IMR-90 (cell line): ENCODE results near the gene PHF3. TPM values are rescaled to one million over a fixed set of nuclear protein-coding genes. Genes with fewer than 3 reads are reported as not detected.

Experiments
- ATAC-seq: fragments of 200-7000 bp; cut with Tn5 transposase; 2 replicates; pipeline ENCODE4 v1.9.1; 2020; ENCODE audit warnings: low read depth, mild to moderate bottlenecking, moderate library complexity
- BruUV-seq: library from RNA; stranded (reverse); fragments of 400-500 nt; replicated peaks from 2 replicates; lab custom pipeline; 2021; lab: Mats Ljungman, UMichigan
- CTCF ChIA-PET: fragments of 300-600 bp; formaldehyde crosslinking; extraction: SDS; loops from one replicate; lab custom pipeline; 2021; ENCODE audit warnings: antibody characterized with exemption; lab: Yijun Ruan, JAX
- POLR2A ChIA-PET: fragments of 300-600 bp; sonication (Branson Sonifier 250); formaldehyde crosslinking; loops from one replicate; lab custom pipeline; 2022; ENCODE audit warnings: antibody characterized with exemption; ENCODE audit not compliant: unreplicated experiment; lab: Charles Lee
- DNase-seq: peaks from one replicate; pipeline ENCODE4 v3.0.0; 2013
- H2AFZ ChIP-seq: replicated peaks from 2 replicates; pipeline ENCODE3; 2013; ENCODE audit warnings: low read length, mild to moderate bottlenecking; ENCODE audit not compliant: poor library complexity
- H2AK5ac ChIP-seq: 2 replicates; pipeline ENCODE4 v1.6.1; 2013; ENCODE audit warnings: low read depth, low read length, inconsistent platforms
- H2AK9ac ChIP-seq: replicated peaks from 2 replicates; pipeline ENCODE3; 2013; ENCODE audit warnings: mild to moderate bottlenecking, low read depth, low read length, moderate library complexity; ENCODE audit not compliant: poor library complexity
- H2BK120ac ChIP-seq: 2 replicates; pipeline ENCODE4 v1.6.1; 2013; ENCODE audit warnings: low read depth, low read length, inconsistent platforms
- H2BK15ac ChIP-seq: 3 replicates; pipeline ENCODE4 v1.6.1; 2013; ENCODE audit warnings: low read depth, low read length, inconsistent platforms
- H2BK20ac ChIP-seq: 2 replicates; pipeline ENCODE4 v1.6.1; 2013; ENCODE audit warnings: low read depth, mild to moderate bottlenecking, inconsistent platforms, low read length, moderate library complexity
- H2BK5ac ChIP-seq: 2 replicates; pipeline ENCODE4 v1.6.1; 2013; ENCODE audit warnings: mild to moderate bottlenecking, low read depth, low read length, inconsistent platforms; ENCODE audit not compliant: poor library complexity, severe bottlenecking
- H3K14ac ChIP-seq: replicated peaks from 2 replicates; pipeline ENCODE4 v1.6.1; 2013; ENCODE audit warnings: low read depth, low read length, inconsistent platforms
- H3K18ac ChIP-seq: 2 replicates; pipeline ENCODE4 v1.6.1; 2013; ENCODE audit warnings: low read depth, low read length, control low read depth
- H3K23ac ChIP-seq: 2 replicates; pipeline ENCODE4 v1.6.1; 2013; ENCODE audit warnings: low read depth, low read length, inconsistent platforms
- H3K27ac ChIP-seq: 2 replicates; pipeline ENCODE4 v1.5.1; 2013; ENCODE audit warnings: mild to moderate bottlenecking, control low read depth, low read length; ENCODE audit not compliant: insufficient read depth
- H3K27me3 ChIP-seq: 2 replicates; pipeline ENCODE4 v1.6.1; 2013; ENCODE audit warnings: low read length; ENCODE audit not compliant: control insufficient read depth, insufficient read depth
- H3K36me3 ChIP-seq: 2 replicates; pipeline ENCODE4 v1.6.1; 2013; ENCODE audit warnings: low read length, mixed read lengths; ENCODE audit not compliant: control insufficient read depth, insufficient read depth
- H3K4ac ChIP-seq: 2 replicates; pipeline ENCODE4 v1.6.1; 2013; ENCODE audit warnings: low read depth, low read length, inconsistent platforms
- H3K4me1 ChIP-seq: 2 replicates; pipeline ENCODE4 v1.6.1; 2013; ENCODE audit warnings: low read length, mixed read lengths; ENCODE audit not compliant: control insufficient read depth, insufficient read depth
- H3K4me2 ChIP-seq: 2 replicates; pipeline ENCODE4 v1.6.1; 2013; ENCODE audit warnings: low read depth, mild to moderate bottlenecking, control low read depth, low read length, moderate library complexity
- H3K4me3 ChIP-seq: 2 replicates; pipeline ENCODE4 v1.5.1; 2013; ENCODE audit warnings: low read depth, mild to moderate bottlenecking, control low read depth, low read length, moderate library complexity; ENCODE audit not compliant: insufficient read depth
- H3K56ac ChIP-seq: 2 replicates; pipeline ENCODE4 v1.6.1; 2013; ENCODE audit warnings: low read length, inconsistent platforms; ENCODE audit not compliant: insufficient read depth; ENCODE audit errors: extremely low read depth
- H3K79me1 ChIP-seq, 2 experiments: 2 replicates each; pipeline ENCODE4 v1.6.1; 2013; ENCODE audit warnings: low read length in 2 of 2, inconsistent platforms in 1 of 2, low read depth in 1 of 2
- H3K9ac ChIP-seq: 2 replicates; pipeline ENCODE4 v1.6.1; 2013; ENCODE audit warnings: low read depth, low read length, control low read depth
- H3K9me1 ChIP-seq: 2 replicates; pipeline ENCODE4 v1.6.1; 2013; ENCODE audit warnings: low read length, inconsistent platforms; ENCODE audit not compliant: insufficient read depth
- H3K9me3 ChIP-seq: 2 replicates; pipeline ENCODE4 v1.6.1; 2013; ENCODE audit warnings: low read length; ENCODE audit not compliant: control insufficient read depth, insufficient read depth
- H4K20me1 ChIP-seq: 2 replicates; pipeline ENCODE4 v1.6.1; 2013; ENCODE audit warnings: low read length, inconsistent platforms; ENCODE audit not compliant: insufficient read depth
- H4K5ac ChIP-seq: 2 replicates; pipeline ENCODE4 v1.6.1; 2013; ENCODE audit warnings: mild to moderate bottlenecking, low read depth, low read length, control low read depth
- H4K8ac ChIP-seq, 2 experiments: 2 replicates each; pipeline ENCODE4 v1.6.1; 2013; ENCODE audit warnings: low read depth in 2 of 2, low read length in 2 of 2, control low read depth in 1 of 2, inconsistent platforms in 1 of 2
- H4K91ac ChIP-seq: 2 replicates; pipeline ENCODE4 v1.6.1; 2013; ENCODE audit warnings: low read depth, low read length, inconsistent platforms; ENCODE audit not compliant: insufficient read depth
- CEBPB ChIP-seq: IDR thresholded peaks from 2 replicates; pipeline ENCODE4 v1.6.1; 2012; ENCODE audit warnings: low read depth, low read length, improper control_type of control experiment
- CHD1 ChIP-seq: IDR thresholded peaks from 2 replicates; pipeline ENCODE4 v1.6.1; 2012; ENCODE audit warnings: low read depth, low read length, improper control_type of control experiment
- MAFK ChIP-seq: IDR thresholded peaks from 2 replicates; pipeline ENCODE4 v1.6.1; 2012; ENCODE audit warnings: low read depth, low read length, improper control_type of control experiment
- MAZ ChIP-seq: IDR thresholded peaks from 2 replicates; pipeline ENCODE4 v1.6.1; 2012; ENCODE audit warnings: low read depth, mild to moderate bottlenecking, low read length, improper control_type of control experiment, moderate library complexity, borderline replicate concordance
- MXI1 ChIP-seq: IDR thresholded peaks from 2 replicates; pipeline ENCODE4 v1.6.1; 2012; ENCODE audit warnings: low read depth, mild to moderate bottlenecking, low read length, moderate library complexity, borderline replicate concordance
- NFE2L2 ChIP-seq: fragments of 150-350 bp; IDR thresholded peaks from 2 replicates; pipeline ENCODE4 v1.6.1; 2016; ENCODE audit warnings: low read depth, mild to moderate bottlenecking, low read length
- POLR2A ChIP-seq: IDR thresholded peaks from 2 replicates; pipeline ENCODE4 v1.6.1; 2012; ENCODE audit warnings: mild to moderate bottlenecking, low read depth, low read length
- RAD21 ChIP-seq: IDR thresholded peaks from 2 replicates; pipeline ENCODE4 v1.6.1; 2012; ENCODE audit warnings: low read length, improper control_type of control experiment
- RCOR1 ChIP-seq: IDR thresholded peaks from 2 replicates; pipeline ENCODE4 v1.6.1; 2012; ENCODE audit warnings: mild to moderate bottlenecking, low read length, improper control_type of control experiment; ENCODE audit not compliant: insufficient replicate concordance
- RFX5 ChIP-seq: IDR thresholded peaks from 2 replicates; pipeline ENCODE4 v1.8.0; 2012; ENCODE audit warnings: low read depth, mild to moderate bottlenecking, low read length, moderate library complexity
- USF2 ChIP-seq: fragments of 150-350 bp; IDR thresholded peaks from 2 replicates; pipeline ENCODE4 v1.6.1; 2017; ENCODE audit warnings: mild to moderate bottlenecking, antibody characterized with exemption, low read length, low read depth
- dilution Hi-C: fragments of 300-500 bp; cut with HindIII; formaldehyde crosslinking; loops from one replicate; pipeline ENCODE4 v1.14.3; 2018; ENCODE audit warnings: low sequenced_read_pairs; ENCODE audit not compliant: unreplicated experiment
- in situ Hi-C: fragments of 300-500 bp; cut with MboI; formaldehyde crosslinking; loops from 3 replicates; pipeline ENCODE4 v1.14.3; 2019; ENCODE audit warnings: low sequenced_read_pairs, inconsistent platforms, mixed read lengths
- intact Hi-C: fragments of 100-400 bp; cut with micrococcal nuclease; formaldehyde crosslinking; loops from 2 replicates; pipeline ENCODE4 v1.10.0; 2022
- polyA plus RNA-seq, 3 experiments: library from polyadenylated mRNA; depleted of rRNA; stranded (reverse); fragments of >200 nt; gene quantifications; 2 replicates each; pipeline ENCODE4 v1.2.3, GENCODE V29; 2012; ENCODE audit warnings: low replicate concordance in 1 of 3
- total RNA-seq: library from RNA; depleted of rRNA; stranded (reverse); fragments of >200 nt; gene quantifications from 2 replicates; pipeline ENCODE4 v1.2.3, GENCODE V29; 2012
- TF ChIP-seq, protein P1 (sequence below): fragments of 150-350 bp; IDR thresholded peaks from 2 replicates; pipeline ENCODE4 v1.6.1; 2016; ENCODE audit warnings: low read depth, mild to moderate bottlenecking, low read length, moderate library complexity, borderline replicate concordance

The PHF3 gene
- total and polyA plus RNA-seq, 2 of the 4 experiments (the other 2 are of a cell fraction), result 5.6 to 27.8 TPM

DNA sequence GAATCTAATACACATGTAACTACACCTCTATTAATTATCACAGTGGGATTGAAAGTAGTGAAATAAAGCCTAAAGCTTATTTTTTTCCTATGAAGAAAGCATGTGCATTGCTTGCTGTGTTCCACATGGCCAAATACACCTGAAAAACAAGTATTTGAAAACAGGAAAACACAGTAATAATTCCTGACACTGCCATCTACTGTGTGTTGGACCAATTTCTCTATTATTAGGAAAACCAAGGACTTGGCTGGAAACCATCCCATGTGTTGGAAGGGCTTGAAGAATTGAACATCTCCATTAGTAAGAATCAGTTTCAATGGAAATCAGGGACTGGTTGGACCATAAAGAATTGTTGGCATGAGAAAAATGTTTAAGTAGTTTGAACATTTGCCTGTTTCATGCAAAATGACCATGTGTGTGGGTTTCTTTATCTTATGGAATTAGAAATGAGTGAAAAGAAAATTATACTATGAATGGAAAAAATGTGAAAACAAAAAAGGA lies 124.1 kb downstream of the PHF3 start:
- H3K9ac ChIP-seq, result no peak overlapping the region
- ATAC-seq, result no peak
- H3K36me3 ChIP-seq, result no peaks in the 10 kb centered on the region
- no peaks in the 10 kb centered on the region for H3K9me1 ChIP-seq
- H3K4me1 ChIP-seq, result no peaks in the 10 kb centered on the region
- H2AFZ ChIP-seq, result no peak overlapping the region
- H3K4me3 ChIP-seq, result no peak overlapping the region
- no peak overlapping the region for H3K27ac ChIP-seq
- no peak overlapping the region for H3K23ac ChIP-seq
- ChIA-PET POLR2A (no interaction called here), CTCF (no interaction called here)
- H3K4ac ChIP-seq, result no peak overlapping the region
- no TSS peak for BruUV-seq
- no peak overlapping the region for H4K91ac ChIP-seq
- H4K8ac ChIP-seq, result no peak overlapping the region
- no peaks in the 10 kb centered on the region for H4K20me1 ChIP-seq
- intact Hi-C loops (no loop called here), dilution Hi-C loops (no loop called here), in situ Hi-C loops (loop anchor here (5.0 kb wide), 2 partner anchors 162 to 407 kb away; no protein-coding TSS in a partner anchor)
- no peak overlapping the region for H2BK15ac ChIP-seq
- no peak overlapping the region for H3K56ac ChIP-seq
- H3K4me2 ChIP-seq, result no peak overlapping the region
- H2BK20ac ChIP-seq, result no peak overlapping the region
- H3K9me3 ChIP-seq, result no peaks in the 10 kb centered on the region
- DNase-seq, result no peak
- no peak overlapping the region for H2BK5ac ChIP-seq
- no peak overlapping the region for H4K5ac ChIP-seq
- no peak overlapping the region for H2AK9ac ChIP-seq
- H2AK5ac ChIP-seq, result no peak overlapping the region
- TF ChIP-seq RAD21 (no peak), RCOR1 (no peak), MAFK (no peak), CEBPB (no peak), RFX5 (no peak), MXI1 (no peak), NFE2L2 (no peak), MAZ (no peak), USF2 (no peak), CHD1 (no peak), POLR2A (no peak)
- TF ChIP-seq, protein P1, sequence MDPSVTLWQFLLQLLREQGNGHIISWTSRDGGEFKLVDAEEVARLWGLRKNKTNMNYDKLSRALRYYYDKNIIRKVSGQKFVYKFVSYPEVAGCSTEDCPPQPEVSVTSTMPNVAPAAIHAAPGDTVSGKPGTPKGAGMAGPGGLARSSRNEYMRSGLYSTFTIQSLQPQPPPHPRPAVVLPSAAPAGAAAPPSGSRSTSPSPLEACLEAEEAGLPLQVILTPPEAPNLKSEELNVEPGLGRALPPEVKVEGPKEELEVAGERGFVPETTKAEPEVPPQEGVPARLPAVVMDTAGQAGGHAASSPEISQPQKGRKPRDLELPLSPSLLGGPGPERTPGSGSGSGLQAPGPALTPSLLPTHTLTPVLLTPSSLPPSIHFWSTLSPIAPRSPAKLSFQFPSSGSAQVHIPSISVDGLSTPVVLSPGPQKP, result no peak
- no peaks in the 10 kb centered on the region for H3K79me1 ChIP-seq
- H3K27me3 ChIP-seq, result peaks cover 4% of the 10 kb centered on the region
- H3K18ac ChIP-seq, result no peak overlapping the region
- no peak overlapping the region for H2BK120ac ChIP-seq
- no peak overlapping the region for H3K14ac ChIP-seq
